Hepatocyte (in vitro differentiated cells): ENCODE measurements around the gene RAPSN.

Source experiments
- EZH2 ChIP-seq: fragments of 200-600 bp; sonication (generic); IDR thresholded peaks from 2 replicates; pipeline ENCODE4 v1.6.1; 2016; ENCODE audit warnings: antibody characterized with exemption, mild to moderate bottlenecking, borderline replicate concordance
- TF ChIP-seq, protein P1 (sequence below): fragments of 200-600 bp; sonication (generic); IDR thresholded peaks from 2 replicates; pipeline ENCODE4 v1.5.1; 2016; ENCODE audit warnings: antibody characterized with exemption, mild to moderate bottlenecking; ENCODE audit not compliant: poor library complexity

DNA sequence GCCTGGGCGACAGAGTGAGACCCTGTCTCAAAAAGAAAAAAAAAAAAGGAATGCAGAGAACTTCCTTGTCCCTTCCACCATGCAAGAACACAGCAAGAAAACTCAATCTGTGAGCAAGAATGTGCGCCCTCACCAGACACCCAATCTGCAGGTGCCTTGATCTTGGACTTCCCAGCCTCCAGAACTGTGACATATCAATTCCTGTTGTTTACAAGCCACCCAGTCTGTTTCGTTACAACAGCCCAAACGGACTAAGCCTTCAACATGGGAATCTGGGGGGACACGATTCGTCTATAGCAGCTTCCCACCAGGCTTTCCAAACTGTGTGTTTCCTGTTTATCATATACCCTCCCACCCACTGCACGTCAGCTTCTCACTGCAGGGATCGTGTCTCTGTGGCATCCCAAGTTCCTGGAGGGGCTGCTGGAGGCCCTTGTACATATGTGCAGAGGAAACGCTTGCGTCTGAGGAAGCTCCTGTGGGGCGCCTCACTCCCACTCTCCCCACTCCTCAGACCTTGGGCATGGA lies 11.7 kb downstream of the RAPSN start:
- TF ChIP-seq EZH2, result no peak
- TF ChIP-seq, protein P1, sequence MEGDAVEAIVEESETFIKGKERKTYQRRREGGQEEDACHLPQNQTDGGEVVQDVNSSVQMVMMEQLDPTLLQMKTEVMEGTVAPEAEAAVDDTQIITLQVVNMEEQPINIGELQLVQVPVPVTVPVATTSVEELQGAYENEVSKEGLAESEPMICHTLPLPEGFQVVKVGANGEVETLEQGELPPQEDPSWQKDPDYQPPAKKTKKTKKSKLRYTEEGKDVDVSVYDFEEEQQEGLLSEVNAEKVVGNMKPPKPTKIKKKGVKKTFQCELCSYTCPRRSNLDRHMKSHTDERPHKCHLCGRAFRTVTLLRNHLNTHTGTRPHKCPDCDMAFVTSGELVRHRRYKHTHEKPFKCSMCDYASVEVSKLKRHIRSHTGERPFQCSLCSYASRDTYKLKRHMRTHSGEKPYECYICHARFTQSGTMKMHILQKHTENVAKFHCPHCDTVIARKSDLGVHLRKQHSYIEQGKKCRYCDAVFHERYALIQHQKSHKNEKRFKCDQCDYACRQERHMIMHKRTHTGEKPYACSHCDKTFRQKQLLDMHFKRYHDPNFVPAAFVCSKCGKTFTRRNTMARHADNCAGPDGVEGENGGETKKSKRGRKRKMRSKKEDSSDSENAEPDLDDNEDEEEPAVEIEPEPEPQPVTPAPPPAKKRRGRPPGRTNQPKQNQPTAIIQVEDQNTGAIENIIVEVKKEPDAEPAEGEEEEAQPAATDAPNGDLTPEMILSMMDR, result no peak
